ENCODE data around the gene EPX. TPM values are rescaled to one million over a fixed set of nuclear protein-coding genes. Genes with fewer than 3 reads are reported as not detected.
A peak's percentile ranks its signal among the peaks of the same experiment; 100 is the strongest.

The EPX gene
- total and polyA plus RNA-seq, 3 donors from 2014 or later: not detected

DNA sequence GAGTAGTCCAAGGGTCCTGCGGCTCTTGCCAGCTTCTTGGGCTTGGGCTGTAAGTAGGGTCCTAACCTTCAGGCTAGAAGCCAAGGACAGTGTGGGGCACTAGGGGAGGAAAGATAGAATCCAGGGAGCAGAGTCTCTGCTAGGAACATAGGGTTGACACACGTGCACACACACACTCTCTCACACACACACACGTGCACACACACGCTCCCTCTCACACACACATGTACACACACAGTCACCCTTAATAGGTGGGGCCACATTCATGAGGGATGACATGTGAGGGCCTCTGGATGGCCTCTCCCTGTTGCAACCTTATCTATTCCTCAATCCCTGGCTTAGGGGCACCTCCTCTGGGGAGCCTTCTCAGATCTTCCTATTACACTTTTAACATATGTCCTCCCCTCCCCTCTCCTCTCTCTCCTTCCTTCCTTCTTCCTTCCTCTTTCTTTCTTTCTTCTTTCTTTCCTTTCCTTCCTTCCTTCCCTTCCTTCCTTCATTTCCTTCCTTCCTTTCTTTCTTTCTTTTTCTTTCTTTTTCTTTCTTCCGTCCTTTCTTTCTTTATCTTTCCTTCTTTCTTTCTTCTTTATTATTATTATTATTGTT is 3.1 kb downstream of the EPX start:
- no peak overlapping the region for H3K27ac ChIP-seq
- H3K27me3 ChIP-seq: no peaks in the 10 kb centered on the region
- no peaks in the 10 kb centered on the region for H3K36me3 ChIP-seq (ENCODE audit: low read depth, missing control alignments)
- DNase-seq: no peak
- no peaks in the 10 kb centered on the region for H3K9me3 ChIP-seq
- intact Hi-C loops (cut with DNase I; ENCODE audit: low total_unique reads): no loop called here
- no peak for TF ChIP-seq POLR2A (IDR thresholded peaks at IDR 0.05)
- TF ChIP-seq, protein P1, sequence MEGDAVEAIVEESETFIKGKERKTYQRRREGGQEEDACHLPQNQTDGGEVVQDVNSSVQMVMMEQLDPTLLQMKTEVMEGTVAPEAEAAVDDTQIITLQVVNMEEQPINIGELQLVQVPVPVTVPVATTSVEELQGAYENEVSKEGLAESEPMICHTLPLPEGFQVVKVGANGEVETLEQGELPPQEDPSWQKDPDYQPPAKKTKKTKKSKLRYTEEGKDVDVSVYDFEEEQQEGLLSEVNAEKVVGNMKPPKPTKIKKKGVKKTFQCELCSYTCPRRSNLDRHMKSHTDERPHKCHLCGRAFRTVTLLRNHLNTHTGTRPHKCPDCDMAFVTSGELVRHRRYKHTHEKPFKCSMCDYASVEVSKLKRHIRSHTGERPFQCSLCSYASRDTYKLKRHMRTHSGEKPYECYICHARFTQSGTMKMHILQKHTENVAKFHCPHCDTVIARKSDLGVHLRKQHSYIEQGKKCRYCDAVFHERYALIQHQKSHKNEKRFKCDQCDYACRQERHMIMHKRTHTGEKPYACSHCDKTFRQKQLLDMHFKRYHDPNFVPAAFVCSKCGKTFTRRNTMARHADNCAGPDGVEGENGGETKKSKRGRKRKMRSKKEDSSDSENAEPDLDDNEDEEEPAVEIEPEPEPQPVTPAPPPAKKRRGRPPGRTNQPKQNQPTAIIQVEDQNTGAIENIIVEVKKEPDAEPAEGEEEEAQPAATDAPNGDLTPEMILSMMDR (IDR thresholded peaks at IDR 0.05): no peak
- WGBS, 2 donors: 80 to 84% methylated on average over 4 to 5 of the region's 5 CpGs
- no peaks in the 10 kb centered on the region for H3K4me1 ChIP-seq
- H3K4me3 ChIP-seq: no peak overlapping the region

DNA sequence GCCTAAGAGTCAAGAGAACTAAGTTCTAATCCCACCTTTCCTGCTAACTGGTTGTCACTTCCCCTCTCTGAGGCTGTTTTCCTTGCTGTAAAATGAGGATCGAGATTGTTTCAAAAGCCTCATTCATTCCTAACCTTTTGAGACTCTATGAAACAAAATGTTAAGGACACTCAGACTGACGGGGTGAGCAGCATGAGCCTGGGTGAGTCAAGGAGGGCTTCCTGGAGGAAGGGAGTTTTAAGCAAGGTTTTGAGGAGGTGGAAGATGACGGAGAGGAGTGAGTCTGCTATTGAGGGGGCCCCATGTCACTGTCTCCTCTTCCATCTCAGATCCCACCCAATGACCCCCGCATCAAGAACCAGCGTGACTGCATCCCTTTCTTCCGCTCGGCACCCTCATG is 4.1 kb downstream of the EPX start:
- no peak for TF ChIP-seq POLR2A (IDR thresholded peaks at IDR 0.05)
- TF ChIP-seq, protein P1 (IDR thresholded peaks at IDR 0.05): no peak
- Histone ChIP-seq H3K4me3 (no peak overlapping the region), H3K4me1 (no peaks in the 10 kb centered on the region), H3K9me3 (no peaks in the 10 kb centered on the region), H3K36me3 (ENCODE audit: low read depth, missing control alignments) (no peaks in the 10 kb centered on the region), H3K27me3 (no peaks in the 10 kb centered on the region), H3K27ac (no peak overlapping the region)
- no peak for DNase-seq
- intact Hi-C loops (cut with DNase I; ENCODE audit: low total_unique reads): no loop called here
- 86 to 88% methylated on average over 7 of the region's 7 CpGs for WGBS, 2 donors

DNA sequence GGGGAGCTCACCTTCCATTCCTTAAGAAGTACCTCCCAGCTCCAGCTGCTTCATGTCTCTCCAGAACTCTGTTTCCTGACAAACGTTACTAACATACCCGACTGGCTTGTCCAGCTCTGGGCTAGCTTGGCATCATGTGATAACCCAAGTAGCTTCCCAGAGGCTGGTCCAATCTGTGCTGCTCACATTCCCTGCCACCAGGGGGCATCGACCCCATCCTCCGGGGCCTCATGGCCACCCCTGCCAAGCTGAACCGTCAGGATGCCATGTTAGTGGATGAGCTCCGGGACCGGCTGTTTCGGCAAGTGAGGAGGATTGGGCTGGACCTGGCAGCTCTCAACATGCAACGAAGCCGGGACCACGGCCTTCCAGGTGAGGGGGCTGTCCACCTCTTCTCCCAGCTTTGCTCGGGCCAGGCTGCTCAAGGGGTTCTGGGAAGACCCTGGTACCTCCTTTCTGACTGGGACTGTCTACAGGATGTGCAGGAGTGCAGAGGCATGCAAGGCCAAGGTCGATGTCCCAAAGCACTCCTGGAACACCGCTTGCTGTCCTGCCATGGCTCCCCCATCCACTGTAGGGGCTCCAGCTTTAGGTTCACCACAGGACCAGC is 7.6 kb downstream of the EPX start:
- no peak for TF ChIP-seq POLR2A (IDR thresholded peaks at IDR 0.05)
- TF ChIP-seq, protein P1 (IDR thresholded peaks at IDR 0.05): peak; percentile 19 to 52 (median 33)
- intact Hi-C loops (cut with DNase I; ENCODE audit: low total_unique reads): no loop called here

GRCh38 chr17:58202859-58203258 is 10.3 kb downstream of the EPX start:
- no peak overlapping the region for H3K27ac ChIP-seq
- TF ChIP-seq POLR2A (IDR thresholded peaks at IDR 0.05): no peak
- TF ChIP-seq, protein P1 (IDR thresholded peaks at IDR 0.05): no peak
- no peak overlapping the region for H3K4me3 ChIP-seq
- 85 to 95% methylated on average over 7 of the region's 7 CpGs for WGBS, 2 donors
- no peak for DNase-seq
- intact Hi-C loops (cut with DNase I; ENCODE audit: low total_unique reads): no loop called here
- no peaks in the 10 kb centered on the region for H3K27me3 ChIP-seq
- H3K9me3 ChIP-seq: no peaks in the 10 kb centered on the region
- H3K4me1 ChIP-seq: no peaks in the 10 kb centered on the region
- no peaks in the 10 kb centered on the region for H3K36me3 ChIP-seq (ENCODE audit: low read depth, missing control alignments)

More for the DNA sequence above, 7.6 kb downstream of the EPX start:
- Histone ChIP-seq H3K36me3 (ENCODE audit: low read depth, missing control alignments) (no peaks in the 10 kb centered on the region), H3K27me3 (no peaks in the 10 kb centered on the region), H3K4me1 (no peaks in the 10 kb centered on the region), H3K27ac (no peak overlapping the region), H3K9me3 (no peaks in the 10 kb centered on the region), H3K4me3 (no peak overlapping the region)
- 54 to 58% methylated on average over 5 to 14 of the region's 14 CpGs for WGBS, 2 donors
- DNase-seq: peak; percentile 68

- Histone ChIP-seq H3K4me1 (no peaks in the 10 kb centered on the region), H3K27me3 (no peaks in the 10 kb centered on the region), H3K9me3 (no peaks in the 10 kb centered on the region), H3K27ac (no peak overlapping the region), H3K4me3 (no peak overlapping the region), H3K36me3 (ENCODE audit: low read depth, missing control alignments) (no peaks in the 10 kb centered on the region)
- TF ChIP-seq POLR2A (IDR thresholded peaks at IDR 0.05): no peak
- TF ChIP-seq, protein P1 (IDR thresholded peaks at IDR 0.05): no peak
- WGBS, 2 donors: 72 to 82% methylated on average over 4 to 5 of the region's 5 CpGs
- no peak for DNase-seq
- intact Hi-C loops (cut with DNase I; ENCODE audit: low total_unique reads): no loop called here
Observed at GRCh38 chr17:58204796-58205195, 12.3 kb downstream of the EPX start.
